ENCODE measurements around the gene RBFOX2. TPM values are rescaled to one million over a fixed set of nuclear protein-coding genes. Genes with fewer than 3 reads are reported as not detected.

The RBFOX2 gene
- total and polyA plus RNA-seq, 10 of the 15 experiments (the other 5 are each of a cell fraction or from before 2014, with no cell fraction given): 0.01 to 2.7 (median 0.17) TPM; not detected in 4

DNA sequence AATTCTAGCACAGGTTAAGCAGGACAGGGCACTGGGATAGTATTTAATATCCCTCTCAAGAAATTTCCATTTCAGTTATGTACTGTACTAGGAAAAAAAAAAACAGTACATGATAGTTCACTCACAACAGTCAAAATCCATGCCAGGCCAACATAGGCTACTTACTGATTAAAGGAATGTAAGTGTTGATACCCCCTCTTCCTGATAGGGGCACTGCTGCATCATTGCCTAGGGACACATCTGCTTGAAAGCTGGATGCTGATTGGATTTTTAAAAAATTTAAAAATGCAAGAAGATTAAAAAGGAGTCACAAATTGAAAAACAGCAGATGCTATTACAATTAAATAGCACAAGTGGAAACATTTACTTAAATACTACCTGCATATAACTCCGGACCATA lies 267.6 kb downstream of the RBFOX2 start:
- 0 out of 2 replicates have a peak, but pooled peaks have one; percentile 8 for TF ChIP-seq RAD21 (IDR thresholded peaks at IDR 0.05; ENCODE audit: insufficient read depth, low read depth, low read length)
- TF ChIP-seq, protein P1, sequence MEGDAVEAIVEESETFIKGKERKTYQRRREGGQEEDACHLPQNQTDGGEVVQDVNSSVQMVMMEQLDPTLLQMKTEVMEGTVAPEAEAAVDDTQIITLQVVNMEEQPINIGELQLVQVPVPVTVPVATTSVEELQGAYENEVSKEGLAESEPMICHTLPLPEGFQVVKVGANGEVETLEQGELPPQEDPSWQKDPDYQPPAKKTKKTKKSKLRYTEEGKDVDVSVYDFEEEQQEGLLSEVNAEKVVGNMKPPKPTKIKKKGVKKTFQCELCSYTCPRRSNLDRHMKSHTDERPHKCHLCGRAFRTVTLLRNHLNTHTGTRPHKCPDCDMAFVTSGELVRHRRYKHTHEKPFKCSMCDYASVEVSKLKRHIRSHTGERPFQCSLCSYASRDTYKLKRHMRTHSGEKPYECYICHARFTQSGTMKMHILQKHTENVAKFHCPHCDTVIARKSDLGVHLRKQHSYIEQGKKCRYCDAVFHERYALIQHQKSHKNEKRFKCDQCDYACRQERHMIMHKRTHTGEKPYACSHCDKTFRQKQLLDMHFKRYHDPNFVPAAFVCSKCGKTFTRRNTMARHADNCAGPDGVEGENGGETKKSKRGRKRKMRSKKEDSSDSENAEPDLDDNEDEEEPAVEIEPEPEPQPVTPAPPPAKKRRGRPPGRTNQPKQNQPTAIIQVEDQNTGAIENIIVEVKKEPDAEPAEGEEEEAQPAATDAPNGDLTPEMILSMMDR (IDR thresholded peaks at IDR 0.05 in 2 of 3, conservative IDR thresholded peaks at IDR 0.05 in 1 of 3; ENCODE audit: control insufficient read depth in 2 of 3, extremely low read depth in 1 of 3, insufficient read depth in 1 of 3, low read depth in 3 of 3, low read length in 3 of 3): peak in 2 of 3 experiments; percentile 1 to 8; a peak in 1 of 6 replicates
- TF ChIP-seq, protein P2, sequence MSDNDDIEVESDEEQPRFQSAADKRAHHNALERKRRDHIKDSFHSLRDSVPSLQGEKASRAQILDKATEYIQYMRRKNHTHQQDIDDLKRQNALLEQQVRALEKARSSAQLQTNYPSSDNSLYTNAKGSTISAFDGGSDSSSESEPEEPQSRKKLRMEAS (IDR thresholded peaks at IDR 0.05; ENCODE audit: low read depth, low read length): no peak
- no peak for TF ChIP-seq TCF3 (IDR thresholded peaks at IDR 0.05; ENCODE audit: borderline replicate concordance, insufficient read depth, low read depth, low read length)
- ChIA-PET SMC1A (ENCODE audit: uncharacterized antibody, unreplicated experiment) (interaction anchor here (0.9 to 1.7 kb wide), 2 partner anchors 22 to 52 kb away, joined by 3 read pairs; no protein-coding TSS in a partner anchor), CTCF (no interaction called here), RAD21 (ENCODE audit: unreplicated experiment) (no interaction called here), POLR2A (no interaction called here)
- Histone ChIP-seq H3K79me2 (ENCODE audit: control insufficient read depth, insufficient read depth, low read length) (no peaks in the 10 kb centered on the region), H2AFZ (ENCODE audit: control insufficient read depth, low read depth, low read length) (no peak overlapping the region), H3K27ac (ENCODE audit: control insufficient read depth, insufficient read depth) (no peak overlapping the region), H3K4me3 (no peak overlapping the region), H3K4me2 (ENCODE audit: control insufficient read depth, insufficient read depth) (no peak overlapping the region), H3K4me1 (ENCODE audit: control insufficient read depth, insufficient read depth, low read length) (no peaks in the 10 kb centered on the region), H3K9ac (ENCODE audit: control insufficient read depth, insufficient read depth, low read length) (no peak overlapping the region), H3K27me3 (replicated peaks in 1 of 2; ENCODE audit: control insufficient read depth in 2 of 2, insufficient read depth in 2 of 2, low read length in 1 of 2) (peaks cover 0 to 3% of the 10 kb centered on the region in 2 experiments; a peak in 1 of 4 replicates), H3K36me3 (ENCODE audit: control insufficient read depth in 2 of 2, insufficient read depth in 2 of 2, low read length in 1 of 2) (no peaks in the 10 kb centered on the region), H3K9me3 (replicated peaks; ENCODE audit: control insufficient read depth, insufficient read depth, low read length) (no peaks in the 10 kb centered on the region), H4K20me1 (ENCODE audit: control insufficient read depth, insufficient read depth) (no peaks in the 10 kb centered on the region)
- FAIRE-seq (no peak), ATAC-seq (no peak), DNase-seq (ENCODE audit: low read depth, low spot score) (no peak)
- BruUV-seq (replicated peaks): no TSS peak
- in situ Hi-C loops (cut with MboI) (no loop called here), intact Hi-C loops (cut with micrococcal nuclease; ENCODE audit: unreplicated experiment) (loop anchor here (10.0 kb wide), 1 partner anchor 164 kb away; no protein-coding TSS in a partner anchor)
- 5% methylated on average over 1 of the region's 1 CpG for WGBS (ENCODE audit: insufficient coverage, insufficient replicate concordance, low lambda C conversion rate, missing lambda C conversion rate)

Data from GM12878 (cell line).